Vagina (tissue), 2 donors: ENCODE results near the gene TTC39B. TPM values are rescaled to one million over a fixed set of nuclear protein-coding genes. Genes with fewer than 3 reads are reported as not detected.
A peak's percentile ranks its signal among the peaks of the same experiment; 100 is the strongest.
"Not testable (repeated sequence)": the region's sequence is repeated elsewhere in the genome, so short reads cannot be mapped to it uniquely, and the experiment has no call there.

ENCODE experiments used
- DNase-seq, 2 donors: peaks; one replicate each; pipeline ENCODE4 v3.0.0-alpha.2; 2017; ENCODE audit errors: extremely low spot score in 2 of 2
- H3K27ac ChIP-seq: fragments of 200-600 bp; sonication (generic); one replicate; pipeline ENCODE4 v1.5.1; 2019
- H3K27me3 ChIP-seq: fragments of 200-600 bp; sonication (generic); one replicate; pipeline ENCODE4 v1.5.1; 2019
- H3K36me3 ChIP-seq, 2 donors: fragments of 200-600 bp; sonication (generic); one replicate each; pipeline ENCODE4 v1.5.1; 2017 to 2019
- H3K4me1 ChIP-seq: fragments of 200-600 bp; sonication (generic); one replicate; pipeline ENCODE4 v1.5.1; 2019
- H3K4me3 ChIP-seq, 2 donors: fragments of 200-600 bp; sonication (generic); 1 replicate in 1 of 2; 2 replicates in 1 of 2; pipeline ENCODE4 v1.5.1; 2016 to 2019
- H3K9me3 ChIP-seq: fragments of 200-600 bp; sonication (generic); one replicate; pipeline ENCODE4 v1.5.1; 2019
- POLR2A ChIP-seq, 2 donors: fragments of 450-650 bp; IDR thresholded peaks; one replicate each; pipeline ENCODE4 v1.6.1; 2017; ENCODE audit warnings: antibody characterized with exemption in 2 of 2, mild to moderate bottlenecking in 2 of 2, moderate library complexity in 2 of 2
- POLR2AphosphoS5 ChIP-seq, 2 donors: sonication (generic); formaldehyde crosslinking; IDR thresholded peaks; one replicate each; pipeline ENCODE4 v1.9.0; 2017; ENCODE audit warnings: antibody characterized with exemption in 2 of 2, mild to moderate bottlenecking in 2 of 2, low read depth in 1 of 2; ENCODE audit not compliant: insufficient read depth in 1 of 2
- intact Hi-C: fragments of 100-400 bp; cut with DNase I; formaldehyde crosslinking; loops from one replicate; pipeline ENCODE4 v1.15.1; 2023
- total RNA-seq: library from RNA; depleted of rRNA; stranded (reverse); fragments of >200 nt; gene quantifications from one replicate; pipeline ENCODE4 v1.2.3, GENCODE V29; 2016
- TF ChIP-seq, protein P1 (sequence below), 3 experiments: fragments of 450-650 bp in 2 of 3; fragments of 200-600 bp in 1 of 3; sonication (generic) in 1 of 3; IDR thresholded peaks; one replicate each; pipeline ENCODE4 v1.5.1; 2017 to 2019; ENCODE audit warnings: antibody characterized with exemption in 3 of 3, mild to moderate bottlenecking in 2 of 3, moderate library complexity in 2 of 3

TTC39B gene
- total RNA-seq, 1 donor from 2014 or later, result 13.3 TPM

DNA sequence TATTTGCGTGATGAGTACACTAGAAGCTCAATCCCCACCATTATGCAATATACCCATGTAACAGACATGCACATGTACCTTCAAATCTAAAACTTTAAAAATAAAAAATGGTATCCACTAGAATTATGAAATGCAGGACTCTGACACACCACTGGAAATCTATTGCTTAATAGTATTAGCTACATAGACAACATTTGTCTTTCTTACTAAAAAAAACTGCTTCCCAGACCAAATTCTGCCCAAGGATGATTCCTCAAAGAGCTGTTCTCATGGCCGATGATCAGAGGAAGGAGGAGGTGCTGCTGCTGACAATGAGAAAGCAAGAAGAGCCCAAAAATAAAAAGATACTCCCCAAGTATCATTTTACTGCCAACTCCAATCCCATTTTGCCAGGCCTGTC lies 67.2 kb downstream of the TTC39B start:
- Histone ChIP-seq H3K27ac (peak overlapping the region; percentile 48), H3K27me3 (no peaks in the 10 kb centered on the region), H3K9me3 (no peaks in the 10 kb centered on the region), H3K4me3 (no peak overlapping the region), H3K4me1 (peaks cover 34% of the 10 kb centered on the region), H3K36me3 (no peaks in the 10 kb centered on the region)
- TF ChIP-seq, protein P1, sequence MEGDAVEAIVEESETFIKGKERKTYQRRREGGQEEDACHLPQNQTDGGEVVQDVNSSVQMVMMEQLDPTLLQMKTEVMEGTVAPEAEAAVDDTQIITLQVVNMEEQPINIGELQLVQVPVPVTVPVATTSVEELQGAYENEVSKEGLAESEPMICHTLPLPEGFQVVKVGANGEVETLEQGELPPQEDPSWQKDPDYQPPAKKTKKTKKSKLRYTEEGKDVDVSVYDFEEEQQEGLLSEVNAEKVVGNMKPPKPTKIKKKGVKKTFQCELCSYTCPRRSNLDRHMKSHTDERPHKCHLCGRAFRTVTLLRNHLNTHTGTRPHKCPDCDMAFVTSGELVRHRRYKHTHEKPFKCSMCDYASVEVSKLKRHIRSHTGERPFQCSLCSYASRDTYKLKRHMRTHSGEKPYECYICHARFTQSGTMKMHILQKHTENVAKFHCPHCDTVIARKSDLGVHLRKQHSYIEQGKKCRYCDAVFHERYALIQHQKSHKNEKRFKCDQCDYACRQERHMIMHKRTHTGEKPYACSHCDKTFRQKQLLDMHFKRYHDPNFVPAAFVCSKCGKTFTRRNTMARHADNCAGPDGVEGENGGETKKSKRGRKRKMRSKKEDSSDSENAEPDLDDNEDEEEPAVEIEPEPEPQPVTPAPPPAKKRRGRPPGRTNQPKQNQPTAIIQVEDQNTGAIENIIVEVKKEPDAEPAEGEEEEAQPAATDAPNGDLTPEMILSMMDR (IDR thresholded peaks at IDR 0.05), result no peak
- TF ChIP-seq POLR2AphosphoS5 (IDR thresholded peaks at IDR 0.05; ENCODE audit: insufficient read depth in 1 of 2, low read depth in 1 of 2), result no peak
- no peak for TF ChIP-seq POLR2A (IDR thresholded peaks at IDR 0.05)
- DNase-seq, result no peak
- intact Hi-C loops, result no loop called here

DNA sequence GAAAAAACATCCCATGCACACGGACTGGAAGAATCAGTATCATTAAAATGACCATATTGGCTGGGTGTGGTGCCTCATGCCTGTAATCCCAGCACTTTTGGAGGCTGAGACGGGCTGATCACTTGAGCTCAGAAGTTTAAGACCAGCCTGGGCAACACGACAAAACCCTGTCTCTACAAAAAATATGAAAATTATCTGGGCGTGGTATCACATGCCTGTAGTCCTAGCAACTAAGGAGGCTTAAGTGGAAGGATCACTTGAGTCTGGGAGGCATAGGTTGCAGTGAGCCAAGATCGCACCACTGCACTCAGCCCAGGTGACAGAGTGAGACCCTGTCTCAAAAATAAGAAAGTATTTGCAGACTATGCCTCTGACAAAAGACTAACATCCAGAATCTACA lies 68.4 kb downstream of the TTC39B start:
- Histone ChIP-seq H3K36me3 (no peaks in the 10 kb centered on the region), H3K4me1 (peaks cover 22% of the 10 kb centered on the region), H3K9me3 (no peaks in the 10 kb centered on the region), H3K27me3 (no peaks in the 10 kb centered on the region), H3K27ac (no peak overlapping the region), H3K4me3 (no peak overlapping the region)
- TF ChIP-seq, protein P1 (IDR thresholded peaks at IDR 0.05), result no peak
- TF ChIP-seq POLR2A (IDR thresholded peaks at IDR 0.05) (no peak), POLR2AphosphoS5 (IDR thresholded peaks at IDR 0.05; ENCODE audit: insufficient read depth in 1 of 2, low read depth in 1 of 2) (no peak)
- DNase-seq, result no peak
- intact Hi-C loops, result no loop called here

DNA sequence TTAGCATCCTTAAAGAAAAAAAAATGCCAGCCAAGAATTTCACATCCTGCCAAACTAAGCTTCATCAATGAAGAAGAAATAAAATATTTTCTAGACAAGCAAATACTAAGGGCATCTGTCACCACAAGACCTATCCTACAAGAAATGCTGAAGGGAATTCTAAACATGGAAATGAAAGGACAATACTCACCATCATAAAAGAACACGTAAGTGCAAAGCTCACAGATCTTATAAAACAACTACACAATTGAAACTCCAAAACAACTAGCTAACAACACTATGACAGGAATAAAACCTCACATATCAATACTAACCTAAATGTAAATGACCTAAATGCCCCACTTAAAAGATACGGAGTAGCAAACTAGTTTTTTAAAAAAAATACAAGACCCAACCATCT lies 71.4 kb downstream of the TTC39B start:
- intact Hi-C loops, result no loop called here
- no peak for DNase-seq
- TF ChIP-seq POLR2AphosphoS5 (IDR thresholded peaks at IDR 0.05; ENCODE audit: insufficient read depth in 1 of 2, low read depth in 1 of 2), result no peak
- TF ChIP-seq POLR2A (IDR thresholded peaks at IDR 0.05), result no peak
- TF ChIP-seq, protein P1 (IDR thresholded peaks at IDR 0.05), result no peak
- Histone ChIP-seq H3K9me3 (no peaks in the 10 kb centered on the region), H3K36me3 (no peaks in the 10 kb centered on the region), H3K27ac (no peak overlapping the region), H3K4me1 (peaks cover 10% of the 10 kb centered on the region), H3K4me3 (no peak overlapping the region), H3K27me3 (no peaks in the 10 kb centered on the region)

DNA sequence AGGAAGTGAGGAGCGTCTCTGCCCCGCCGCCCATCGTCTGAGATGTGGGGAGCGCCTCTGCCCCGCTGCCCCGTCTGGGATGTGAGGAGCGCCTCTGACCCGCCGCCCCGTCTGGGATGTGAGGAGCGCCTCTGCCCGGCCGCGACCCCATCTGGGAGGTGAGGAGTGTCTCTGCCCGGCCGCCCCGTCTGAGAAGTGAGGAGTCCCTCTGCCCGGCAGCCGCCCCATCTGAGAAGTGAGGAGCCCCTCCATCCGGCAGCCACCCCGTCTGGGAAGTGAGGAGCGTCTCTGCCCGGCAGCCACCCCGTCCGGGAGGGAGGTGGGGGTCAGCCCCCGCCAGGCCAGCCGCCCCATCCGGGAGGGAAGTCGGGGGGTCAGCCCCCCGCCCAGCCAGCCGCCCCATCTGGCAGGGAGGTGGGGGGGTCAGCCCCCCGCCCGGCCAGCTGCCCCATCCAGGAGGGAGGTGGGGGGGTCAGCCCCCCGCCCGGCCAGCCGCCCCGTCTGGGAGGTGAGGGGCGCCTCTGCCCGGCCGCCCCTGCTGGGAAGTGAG lies 73.0 kb downstream of the TTC39B start:
- H3K27me3 ChIP-seq, H3K4me1 ChIP-seq, H3K4me3 ChIP-seq, H3K9me3 ChIP-seq, H3K27ac ChIP-seq, DNase-seq, H3K36me3 ChIP-seq, intact Hi-C loops: not testable (repeated sequence)

DNA sequence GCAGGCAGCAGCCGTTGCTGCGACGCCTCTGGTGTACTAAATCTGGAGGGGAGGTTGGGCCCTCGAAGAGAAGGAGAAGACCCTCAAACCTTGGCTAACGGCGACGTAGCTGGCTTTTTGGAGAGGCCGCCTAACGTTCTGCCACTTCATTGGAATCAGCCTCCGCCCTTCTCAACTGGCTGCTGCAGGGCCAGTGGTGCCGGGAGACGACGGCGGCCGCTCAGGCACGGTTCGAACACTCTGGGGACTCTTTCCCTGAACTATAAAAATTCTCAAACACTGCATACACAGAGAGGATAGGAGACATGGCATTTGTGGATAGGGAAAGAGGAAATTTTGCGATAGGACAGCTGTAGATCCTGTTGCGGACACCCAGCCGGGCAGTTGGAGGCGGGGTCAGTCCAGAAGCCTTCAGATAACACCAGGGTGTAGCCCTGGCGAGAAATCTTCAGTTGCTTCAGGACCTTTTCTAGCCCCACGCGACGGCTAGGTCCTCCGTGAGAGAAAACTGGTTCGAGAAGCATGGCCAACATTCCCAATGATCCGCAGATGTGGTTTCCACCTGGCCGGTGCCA lies 74.2 kb downstream of the TTC39B start:
- DNase-seq, H3K27me3 ChIP-seq, H3K27ac ChIP-seq, intact Hi-C loops, H3K4me1 ChIP-seq, H3K4me3 ChIP-seq, H3K36me3 ChIP-seq, H3K9me3 ChIP-seq: not testable (repeated sequence)

DNA sequence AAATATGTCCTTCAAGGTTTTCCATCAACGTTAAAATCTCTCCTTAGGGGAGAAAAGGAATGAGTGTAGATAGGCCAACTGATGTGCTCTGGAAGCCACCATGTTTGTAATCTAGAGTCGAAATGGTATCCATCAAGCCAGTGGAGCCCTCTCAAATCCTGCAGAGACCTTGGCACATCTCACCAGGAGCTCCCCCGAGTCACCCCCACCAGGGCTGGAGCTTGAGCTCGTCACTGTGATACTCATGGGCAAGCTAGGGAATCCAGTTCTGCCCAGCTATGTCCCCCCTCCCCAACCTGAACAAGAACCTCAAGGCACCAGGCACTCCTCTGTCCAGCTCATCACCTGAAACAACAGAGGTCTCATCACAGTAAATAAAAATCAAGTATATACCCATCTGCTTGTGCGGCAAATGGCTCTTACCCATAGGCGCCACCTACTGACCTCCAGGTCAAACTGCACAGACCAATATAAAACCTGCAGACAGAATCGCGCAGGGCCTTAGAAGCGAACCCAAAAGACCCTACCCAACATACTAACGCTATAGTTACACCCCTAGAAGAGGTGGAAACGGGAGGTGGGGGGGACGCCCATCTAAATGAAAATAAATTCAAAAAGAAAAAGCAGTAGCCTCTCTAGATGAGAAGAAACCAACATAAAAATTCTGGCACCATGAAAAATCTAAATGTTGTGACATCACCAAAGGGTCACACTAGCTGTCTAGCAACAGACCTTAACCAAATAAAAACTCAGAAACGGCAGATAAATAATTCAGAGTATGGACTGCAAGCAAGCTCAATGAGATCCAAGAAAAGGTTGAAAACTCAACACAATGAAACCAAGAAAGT lies 75.0 kb downstream of the TTC39B start:
- no peaks in the 10 kb centered on the region for H3K4me1 ChIP-seq
- no peak overlapping the region for H3K4me3 ChIP-seq
- H3K9me3 ChIP-seq, result no peaks in the 10 kb centered on the region
- DNase-seq, result no peak
- H3K27me3 ChIP-seq, result no peaks in the 10 kb centered on the region
- H3K36me3 ChIP-seq, result no peaks in the 10 kb centered on the region
- intact Hi-C loops, result no loop called here
- TF ChIP-seq, protein P1 (IDR thresholded peaks at IDR 0.05), result no peak
- TF ChIP-seq POLR2A (IDR thresholded peaks at IDR 0.05) (no peak), POLR2AphosphoS5 (IDR thresholded peaks at IDR 0.05; ENCODE audit: insufficient read depth in 1 of 2, low read depth in 1 of 2) (no peak)
- no peak overlapping the region for H3K27ac ChIP-seq
